K562 (cell line): Measurements from ENCODE around the gene CENPX. TPM values are rescaled to one million over a fixed set of nuclear protein-coding genes. Genes with fewer than 3 reads are reported as not detected.

Experiments used
- ATAC-seq: fragments of 200-7000 bp; cut with Tn5 transposase; 3 replicates; pipeline ENCODE4 v1.9.1; 2020; ENCODE audit warnings: moderate library complexity
- BruUV-seq: library from RNA; stranded (reverse); fragments of 400-500 nt; replicated peaks from 2 replicates; lab custom pipeline; 2021; lab: Mats Ljungman, UMichigan
- CTCF ChIA-PET: fragments of 300-600 bp; formaldehyde crosslinking; extraction: SDS; loops from one replicate; lab custom pipeline; 2021; ENCODE audit warnings: low intra/inter-chr PET ratio; lab: Yijun Ruan, JAX
- POLR2A ChIA-PET: fragments of 300-600, 350-650 bp; sonication (Branson Sonifier 250); formaldehyde crosslinking; extraction: SDS; loops from one replicate; lab custom pipeline; 2021; ENCODE audit warnings: antibody characterized with exemption, inconsistent platforms; lab: Yijun Ruan, JAX
- DNase-seq, 4 experiments: peaks; one replicate each; pipeline versions ENCODE4 v3.0.0 to v3.0.0-alpha.2; 2011 to 2018; ENCODE audit warnings: low spot score in 3 of 4, mixed read lengths in 3 of 4; ENCODE audit errors: extremely low read depth in 1 of 4
- FAIRE-seq: peaks from 2 replicates; lab custom pipeline; 2011; peaks lifted over from hg19 to GRCh38; lab: Jason Lieb, UNC
- H2AFZ ChIP-seq: 2 replicates; pipeline ENCODE4 v1.6.0; 2011; ENCODE audit warnings: low read depth, low read length, control low read depth, inconsistent platforms
- H3K27ac ChIP-seq: fragments of 200-600 bp; 3 replicates; pipeline ENCODE4 v1.8.0; 2011; ENCODE audit warnings: low read depth, mild to moderate bottlenecking, control low read depth, inconsistent platforms, low read length, moderate library complexity, mixed read lengths; ENCODE audit errors: extremely low read depth
- H3K27me3 ChIP-seq, 2 experiments: fragments of 300-600 bp in 1 of 2; 2 replicates in 1 of 2; 3 replicates in 1 of 2; pipeline versions ENCODE4 v1.6.0 to v1.8.0; 2011; ENCODE audit warnings: inconsistent platforms in 2 of 2, low read length in 2 of 2, mild to moderate bottlenecking in 1 of 2, mixed read lengths in 1 of 2, moderate library complexity in 1 of 2; ENCODE audit not compliant: control insufficient read depth in 2 of 2, insufficient read depth in 2 of 2
- H3K36me3 ChIP-seq: fragments of 300-600 bp; 3 replicates; pipeline ENCODE4 v1.8.0; 2011; ENCODE audit warnings: mild to moderate bottlenecking, low read length, inconsistent platforms; ENCODE audit not compliant: control insufficient read depth, insufficient read depth
- H3K4me1 ChIP-seq, 2 experiments: fragments of 200-600 bp in 1 of 2; replicated peaks in 1 of 2; 2 replicates in 1 of 2; 3 replicates in 1 of 2; pipeline versions ENCODE4 v1.5.1 to v1.8.0; 2011; ENCODE audit warnings: inconsistent platforms in 2 of 2, low read length in 2 of 2, mild to moderate bottlenecking in 1 of 2, mixed read lengths in 1 of 2, moderate library complexity in 1 of 2; ENCODE audit not compliant: control insufficient read depth in 2 of 2, insufficient read depth in 2 of 2
- H3K4me2 ChIP-seq: 2 replicates; pipeline ENCODE4 v1.6.1; 2011; ENCODE audit warnings: low read length, control low read depth, inconsistent platforms, mixed read lengths; ENCODE audit not compliant: insufficient read depth
- H3K4me3 ChIP-seq: fragments of 200-600 bp; sonication (generic), shearing (Covaris generic); 2 replicates; pipeline ENCODE4 v1.5.1; 2016; ENCODE audit warnings: control low read depth, inconsistent platforms
- H3K79me2 ChIP-seq: fragments of 200-600 bp; 3 replicates; pipeline ENCODE4 v1.8.0; 2011; ENCODE audit warnings: low read length, inconsistent platforms; ENCODE audit not compliant: control insufficient read depth, insufficient read depth
- H3K9ac ChIP-seq, 2 experiments: 2 replicates each; pipeline versions ENCODE4 v1.6.0 to v1.6.1; 2011; ENCODE audit warnings: low read depth in 2 of 2, low read length in 2 of 2, control low read depth in 1 of 2, inconsistent platforms in 1 of 2, mild to moderate bottlenecking in 1 of 2, mixed read lengths in 1 of 2; ENCODE audit not compliant: insufficient read depth in 1 of 2
- H3K9me1 ChIP-seq: one replicate; pipeline ENCODE4 v1.6.0; 2011; ENCODE audit warnings: inconsistent platforms, mild to moderate bottlenecking, low read length, moderate library complexity; ENCODE audit not compliant: control insufficient read depth, insufficient read depth
- H3K9me3 ChIP-seq: replicated peaks from 2 replicates; pipeline ENCODE4 v1.5.1; 2011; ENCODE audit warnings: low read depth, low read length, inconsistent platforms; ENCODE audit not compliant: control insufficient read depth, insufficient read depth
- H4K20me1 ChIP-seq: replicated peaks from 2 replicates; pipeline ENCODE4 v1.6.1; 2011; ENCODE audit warnings: low read length, inconsistent platforms, mixed read lengths; ENCODE audit not compliant: control insufficient read depth, insufficient read depth
- ASH1L ChIP-seq: fragments of 450-650 bp; IDR thresholded peaks from 2 replicates; pipeline ENCODE4 v1.6.1; 2018; ENCODE audit warnings: borderline replicate concordance, mild to moderate bottlenecking, low read depth; ENCODE audit not compliant: partially characterized antibody
- BRF2 ChIP-seq: IDR thresholded peaks from 3 replicates; pipeline ENCODE4 v1.6.1; 2011; ENCODE audit warnings: borderline replicate concordance, mild to moderate bottlenecking; ENCODE audit not compliant: insufficient read length, insufficient read depth
- DACH1 ChIP-seq: fragments of 450-650 bp; IDR thresholded peaks from 2 replicates; pipeline ENCODE4 v1.6.1; 2018; ENCODE audit not compliant: partially characterized antibody
- ELK3 ChIP-seq: fragments of 450-650 bp; formaldehyde crosslinking; IDR thresholded peaks from 2 replicates; pipeline ENCODE4 v1.4.0; 2020; ENCODE audit warnings: mild to moderate bottlenecking
- ETS2 ChIP-seq: IDR thresholded peaks from 2 replicates; pipeline ENCODE4 v1.6.1; 2016; ENCODE audit warnings: borderline replicate concordance, missing genetic modification characterization, mild to moderate bottlenecking, moderate library complexity, missing compliant biosample characterization; ENCODE audit not compliant: poor library complexity, severe bottlenecking
- HES1 ChIP-seq: fragments of 450-650 bp; IDR thresholded peaks from 2 replicates; pipeline ENCODE4 v1.6.1; 2016; ENCODE audit warnings: low read depth, mild to moderate bottlenecking, moderate library complexity
- HNRNPL ChIP-seq: fragments of 200-400 bp; formaldehyde crosslinking; IDR thresholded peaks from 2 replicates; pipeline ENCODE4 v1.6.1; 2017; ENCODE audit warnings: low read depth, mild to moderate bottlenecking, low read length
- KAT8 ChIP-seq: fragments of 450-650 bp; IDR thresholded peaks from 2 replicates; pipeline ENCODE4 v1.6.1; 2016; ENCODE audit warnings: low read depth, mild to moderate bottlenecking
- NR3C1 ChIP-seq: sonication (generic); formaldehyde crosslinking; IDR thresholded peaks from 2 replicates; pipeline ENCODE4 v1.8.1; 2022; ENCODE audit warnings: missing genetic modification reagents
- POLR3G ChIP-seq: IDR thresholded peaks from 2 replicates; pipeline ENCODE4 v1.6.1; 2011; ENCODE audit not compliant: insufficient read length, insufficient replicate concordance; ENCODE audit errors: extremely low read depth
- SRSF7 ChIP-seq: fragments of 200-400 bp; formaldehyde crosslinking; optimal IDR thresholded peaks from 2 replicates; pipeline ENCODE3; 2017; ENCODE audit warnings: mild to moderate bottlenecking, low read depth, low read length
- STAT5A ChIP-seq: IDR thresholded peaks from 2 replicates; pipeline ENCODE4 v1.6.1; 2012; ENCODE audit warnings: low read length, inconsistent platforms, borderline replicate concordance
- ZFP1 ChIP-seq: fragments of 450-650 bp; formaldehyde crosslinking; IDR thresholded peaks from 2 replicates; pipeline ENCODE4 v1.4.0; 2020; ENCODE audit warnings: mild to moderate bottlenecking, mixed read lengths
- ZFP36 ChIP-seq: fragments of 150-350 bp; IDR thresholded peaks from 2 replicates; pipeline ENCODE4 v1.6.1; 2018; ENCODE audit warnings: low read length, low read depth; ENCODE audit not compliant: partially characterized antibody
- ZNF23 ChIP-seq: fragments of 250-450 bp; sonication (Bioruptor Pico); IDR thresholded peaks from 2 replicates; pipeline ENCODE4 v1.4.0; 2020; ENCODE audit warnings: mild to moderate bottlenecking
- ZNF354B ChIP-seq: fragments of 250-450 bp; sonication (Bioruptor Pico); IDR thresholded peaks from 2 replicates; pipeline ENCODE4 v1.4.0; 2020
- ZNF561 ChIP-seq: fragments of 450-650 bp; formaldehyde crosslinking; conservative IDR thresholded peaks from 2 replicates; pipeline ENCODE4 v1.4.0; 2020; ENCODE audit warnings: mild to moderate bottlenecking, moderate library complexity
- ZNF740 ChIP-seq, 3 experiments: fragments of 200-800 bp in 1 of 3; sonication (Bioruptor generic) in 1 of 3; sonication (generic) in 1 of 3; formaldehyde crosslinking in 1 of 3; IDR thresholded peaks; 2 replicates each; pipeline versions ENCODE4 v1.6.1 to v1.8.0; 2016 to 2022; ENCODE audit warnings: mild to moderate bottlenecking in 2 of 3, missing compliant biosample characterization in 2 of 3, missing genetic modification characterization in 2 of 3, missing genetic modification reagents in 1 of 3
- WGBS: fragments of 100-300 bp; shearing (Covaris generic); methylation state at CpG from one replicate; pipeline ENCODE4 v1.1.6; 2016; ENCODE audit warnings: low coverage, mixed read lengths; ENCODE audit not compliant: insufficient coverage; ENCODE audit errors: missing lambda C conversion rate; 5-methylcytosine and 5-hydroxymethylcytosine counted together
- in situ Hi-C: fragments of 300-500 bp; cut with MboI; formaldehyde crosslinking; loops from 4 replicates; pipeline ENCODE4 v1.15.0; 2018; ENCODE audit warnings: inconsistent platforms, mixed read lengths
- intact Hi-C: fragments of 100-400 bp; cut with micrococcal nuclease; formaldehyde crosslinking; loops from 2 replicates; pipeline ENCODE4 v1.14.2; 2022
- polyA plus RNA-seq, 8 experiments: library from polyadenylated mRNA; depleted of rRNA in 4 of 8; stranded (reverse) in 5 of 8; unstranded in 3 of 8; fragments of >200 nt; fragmentation: Nextera tagmentation in 2 of 8; fragmentation: Illumina TruSeq in 1 of 8; extraction: Ambion mirVana in 2 of 8; extraction: Trizol in 1 of 8; gene quantifications; 2 replicates each; pipeline versions ENCODE4 v1.2.1 to v1.2.3, GENCODE V29; 2011 to 2014; ENCODE audit warnings: inconsistent platforms in 1 of 8, missing spikeins in 1 of 8
- total RNA-seq, 7 experiments: library from RNA; depleted of rRNA in 6 of 7; stranded (reverse); fragments of >200 nt in 6 of 7; fragmentation: Illumina TruSeq in 2 of 7; extraction: Trizol in 2 of 7; gene quantifications; 2 replicates each; pipeline versions ENCODE4 v1.2.1 to v1.2.3, GENCODE V29; 2011 to 2021; ENCODE audit warnings: low replicate concordance in 1 of 7

The CENPX gene
- total and polyA plus RNA-seq, 9 of the 15 experiments (the other 6 are each of a cell fraction or from before 2014, with no cell fraction given): 32.7 to 352 (median 127) TPM

GRCh38 chr17:82006468-82007227, 16.0 kb downstream of the CENPX start:
- no TSS peak for BruUV-seq
- no peak for ATAC-seq
- Histone ChIP-seq H4K20me1 (0 out of 2 replicates have a peak, but pooled peaks cover 4% of the 10 kb centered on the region), H3K27me3 (no peaks in the 10 kb centered on the region), H3K79me2 (no peaks in the 10 kb centered on the region), H3K36me3 (no peaks in the 10 kb centered on the region; the same call in 2 of the 3 replicates), H3K9ac (peak overlapping the region in 1 of 2 experiments; percentile 14; a peak in 1 of 4 replicates), H3K9me3 (no peaks in the 10 kb centered on the region), H3K27ac (no peak overlapping the region), H3K4me1 (peaks cover 0 to 71% of the 10 kb centered on the region in 2 experiments; a peak in 1 of 5 replicates), H2AFZ (no peak overlapping the region), H3K9me1 (peaks cover 3% of the 10 kb centered on the region), H3K4me3 (no peak overlapping the region), H3K4me2 (no peak overlapping the region)
- intact Hi-C loops (no loop called here), in situ Hi-C loops (no loop called here)
- WGBS: 75% methylated on average over 19 of the region's 24 CpGs
- FAIRE-seq: no peak
- ChIA-PET POLR2A (no interaction called here), CTCF (no interaction called here)
- no peak for DNase-seq
- TF ChIP-seq SRSF7 (no peak), DACH1 (no peak), ZNF561 (no peak), BRF2 (no peak), ZFP36 (no peak), ELK3 (CRISPR knock-in tag) (no peak), ASH1L (no peak), ZNF354B (CRISPR knock-in tag) (no peak), STAT5A (no peak), ZFP1 (CRISPR knock-in tag) (no peak), NR3C1 (no peak), ZNF23 (CRISPR knock-in tag) (no peak), POLR3G (no peak), ETS2 (tag) (no peak), ZNF740 (CRISPR knock-in tag; IDR thresholded peaks at IDR 0.05) (no peak), ZNF740 (tag; IDR thresholded peaks at IDR 0.05) (no peak), HES1 (no peak), HNRNPL (no peak), KAT8 (no peak)
